ENCODE results near the gene LACTB.

- TF ChIP-seq CTCF (conservative IDR thresholded peaks at IDR 0.05; ENCODE audit: low read depth in 2 of 2) (no peak), JUNB (IDR thresholded peaks at IDR 0.05; ENCODE audit: unreplicated experiment) (no peak), CREB1 (CRISPR knock-in tag; IDR thresholded peaks at IDR 0.05; ENCODE audit: low read depth) (no peak), EZH2 (IDR thresholded peaks at IDR 0.05; ENCODE audit: low read depth, unreplicated experiment) (no peak), POLR2AphosphoS5 (IDR thresholded peaks at IDR 0.05; ENCODE audit: low read depth) (no peak), REST (IDR thresholded peaks at IDR 0.05; ENCODE audit: unreplicated experiment) (no peak), ZNF331 (CRISPR knock-in tag; IDR thresholded peaks at IDR 0.05; ENCODE audit: low read depth) (no peak), STAT1 (IDR thresholded peaks at IDR 0.05; ENCODE audit: unreplicated experiment) (no peak), EZH2phosphoT487 (IDR thresholded peaks at IDR 0.05; ENCODE audit: unreplicated experiment) (no peak), ETS1 (IDR thresholded peaks at IDR 0.05) (no peak), NANOG (IDR thresholded peaks at IDR 0.05; ENCODE audit: borderline replicate concordance) (no peak), ZNF114 (CRISPR knock-in tag; IDR thresholded peaks at IDR 0.05) (no peak), ZNF462 (CRISPR knock-in tag; IDR thresholded peaks at IDR 0.05) (no peak)
Observed at GRCh38 chr15:63151665-63152064, 30.0 kb downstream of the LACTB start.

Data from GM23338 (cell line).